GM23338 (cell line): Measurements from ENCODE around the gene CTSW. TPM values are rescaled to one million over a fixed set of nuclear protein-coding genes. Genes with fewer than 3 reads are reported as not detected.
A peak's percentile ranks its signal among the peaks of the same experiment; 100 is the strongest.

Experiments used
- ATAC-seq: fragments of 200-7000 bp; cut with Tn5 transposase; 3 replicates; pipeline ENCODE4 v1.9.1; 2020
- DNase-seq: peaks from one replicate; pipeline ENCODE4 v3.0.0-alpha.2; 2015; ENCODE audit warnings: low spot score
- H2AFZ ChIP-seq: fragments of 200-600 bp; sonication (generic); 2 replicates; pipeline ENCODE4 v1.8.0; 2016; ENCODE audit warnings: antibody characterized with exemption, mild to moderate bottlenecking, moderate library complexity
- H3F3A ChIP-seq: fragments of 200-600 bp; sonication (generic); replicated peaks from 2 replicates; pipeline ENCODE4 v1.8.0; 2017; ENCODE audit warnings: antibody characterized with exemption, mixed run types, low read depth
- H3K27ac ChIP-seq: fragments of 200-600 bp; sonication (generic); 2 replicates; pipeline ENCODE4 v1.6.1; 2016; ENCODE audit warnings: low read depth
- H3K27me3 ChIP-seq: fragments of 200-600 bp; sonication (generic); 2 replicates; pipeline ENCODE4 v1.8.0; 2016; ENCODE audit warnings: mild to moderate bottlenecking, mixed run types, moderate library complexity; ENCODE audit not compliant: insufficient read depth
- H3K36me3 ChIP-seq: fragments of 200-600 bp; sonication (generic); 2 replicates; pipeline ENCODE4 v1.8.0; 2016; ENCODE audit warnings: mild to moderate bottlenecking; ENCODE audit not compliant: insufficient read depth
- H3K4me1 ChIP-seq: fragments of 200-600 bp; sonication (generic); 2 replicates; pipeline ENCODE4 v1.8.0; 2016; ENCODE audit warnings: mild to moderate bottlenecking, moderate library complexity; ENCODE audit not compliant: insufficient read depth
- H3K4me2 ChIP-seq: fragments of 200-600 bp; sonication (generic); 2 replicates; pipeline ENCODE4 v1.7.1; 2017; ENCODE audit warnings: mixed run types
- H3K4me3 ChIP-seq: fragments of 200-600 bp; sonication (generic); 2 replicates; pipeline ENCODE4 v1.6.1; 2016; ENCODE audit warnings: mixed run types
- H3K79me2 ChIP-seq: fragments of 200-600 bp; sonication (generic); replicated peaks from 2 replicates; pipeline ENCODE4 v1.8.0; 2017; ENCODE audit warnings: mild to moderate bottlenecking; ENCODE audit not compliant: insufficient read depth
- H3K9me2 ChIP-seq: fragments of 200-600 bp; sonication (generic); 2 replicates; pipeline ENCODE4 v1.8.0; 2017; ENCODE audit not compliant: insufficient read depth
- H4K20me1 ChIP-seq: fragments of 200-600 bp; sonication (generic); replicated peaks from 2 replicates; pipeline ENCODE4 v1.8.0; 2017; ENCODE audit warnings: mild to moderate bottlenecking; ENCODE audit not compliant: insufficient read depth
- H3K27ac Mint-ChIP-seq: 2 replicates; pipeline ENCODE4 v1.8.0; 2020; ENCODE audit warnings: inconsistent platforms, mild to moderate bottlenecking, moderate library complexity, mixed read lengths
- H3K27me3 Mint-ChIP-seq: 3 replicates; pipeline ENCODE4 v1.8.0; 2022; ENCODE audit warnings: low read depth, mild to moderate bottlenecking, moderate library complexity, mixed read lengths, inconsistent platforms; ENCODE audit not compliant: insufficient read depth, poor library complexity
- H3K36me3 Mint-ChIP-seq: 3 replicates; pipeline ENCODE4 v1.8.0; 2021; ENCODE audit warnings: low read depth, mild to moderate bottlenecking, inconsistent platforms, moderate library complexity, mixed read lengths
- H3K4me1 Mint-ChIP-seq: 3 replicates; pipeline ENCODE4 v1.8.0; 2020; ENCODE audit warnings: mild to moderate bottlenecking, inconsistent platforms, mixed read lengths
- H3K4me3 Mint-ChIP-seq: 3 replicates; pipeline ENCODE4 v1.8.0; 2021; ENCODE audit warnings: moderate library complexity, mild to moderate bottlenecking, inconsistent platforms, mixed read lengths
- H3K9me3 Mint-ChIP-seq: 3 replicates; pipeline ENCODE4 v1.8.0; 2020; ENCODE audit warnings: moderate library complexity, mild to moderate bottlenecking, inconsistent platforms, mixed read lengths
- CREB1 ChIP-seq: fragments of 250-450 bp; sonication (Bioruptor Pico); IDR thresholded peaks from 2 replicates; pipeline ENCODE4 v1.5.0; 2020; ENCODE audit warnings: low read depth, mild to moderate bottlenecking, moderate library complexity
- JUNB ChIP-seq: IDR thresholded peaks from one replicate; pipeline ENCODE4 v1.6.1; 2016; ENCODE audit warnings: antibody characterized with exemption; ENCODE audit not compliant: unreplicated experiment
- POLR2AphosphoS5 ChIP-seq: IDR thresholded peaks from 2 replicates; pipeline ENCODE4 v1.6.1; 2016; ENCODE audit warnings: antibody characterized with exemption, low read depth
- ZNF331 ChIP-seq: fragments of 250-450 bp; sonication (Bioruptor Pico); IDR thresholded peaks from 2 replicates; pipeline ENCODE4 v1.5.0; 2020; ENCODE audit warnings: low read depth, mild to moderate bottlenecking, moderate library complexity
- polyA plus RNA-seq: library from polyadenylated mRNA; unstranded; fragments of >200 nt; fragmentation: Nextera tagmentation; extraction: Ambion mirVana; gene quantifications from 2 replicates; pipeline ENCODE4 v1.2.1, GENCODE V29; 2016
- total RNA-seq: library from RNA; depleted of rRNA; stranded (reverse); fragments of >200 nt; shearing (Covaris generic); gene quantifications from 2 replicates; pipeline ENCODE4 v1.2.3, GENCODE V29; 2014
- TF ChIP-seq, protein P1 (sequence below): fragments of 250-450 bp; sonication (Bioruptor Pico); IDR thresholded peaks from 2 replicates; pipeline ENCODE4 v1.5.0; 2020; ENCODE audit warnings: mild to moderate bottlenecking, moderate library complexity

Gene CTSW
- total and polyA plus RNA-seq, 2 experiments from 2014 or later, result not detected

GRCh38 chr11:65925397-65925796 is 45.8 kb downstream of the CTSW start (continued):
- TF ChIP-seq, protein P1, sequence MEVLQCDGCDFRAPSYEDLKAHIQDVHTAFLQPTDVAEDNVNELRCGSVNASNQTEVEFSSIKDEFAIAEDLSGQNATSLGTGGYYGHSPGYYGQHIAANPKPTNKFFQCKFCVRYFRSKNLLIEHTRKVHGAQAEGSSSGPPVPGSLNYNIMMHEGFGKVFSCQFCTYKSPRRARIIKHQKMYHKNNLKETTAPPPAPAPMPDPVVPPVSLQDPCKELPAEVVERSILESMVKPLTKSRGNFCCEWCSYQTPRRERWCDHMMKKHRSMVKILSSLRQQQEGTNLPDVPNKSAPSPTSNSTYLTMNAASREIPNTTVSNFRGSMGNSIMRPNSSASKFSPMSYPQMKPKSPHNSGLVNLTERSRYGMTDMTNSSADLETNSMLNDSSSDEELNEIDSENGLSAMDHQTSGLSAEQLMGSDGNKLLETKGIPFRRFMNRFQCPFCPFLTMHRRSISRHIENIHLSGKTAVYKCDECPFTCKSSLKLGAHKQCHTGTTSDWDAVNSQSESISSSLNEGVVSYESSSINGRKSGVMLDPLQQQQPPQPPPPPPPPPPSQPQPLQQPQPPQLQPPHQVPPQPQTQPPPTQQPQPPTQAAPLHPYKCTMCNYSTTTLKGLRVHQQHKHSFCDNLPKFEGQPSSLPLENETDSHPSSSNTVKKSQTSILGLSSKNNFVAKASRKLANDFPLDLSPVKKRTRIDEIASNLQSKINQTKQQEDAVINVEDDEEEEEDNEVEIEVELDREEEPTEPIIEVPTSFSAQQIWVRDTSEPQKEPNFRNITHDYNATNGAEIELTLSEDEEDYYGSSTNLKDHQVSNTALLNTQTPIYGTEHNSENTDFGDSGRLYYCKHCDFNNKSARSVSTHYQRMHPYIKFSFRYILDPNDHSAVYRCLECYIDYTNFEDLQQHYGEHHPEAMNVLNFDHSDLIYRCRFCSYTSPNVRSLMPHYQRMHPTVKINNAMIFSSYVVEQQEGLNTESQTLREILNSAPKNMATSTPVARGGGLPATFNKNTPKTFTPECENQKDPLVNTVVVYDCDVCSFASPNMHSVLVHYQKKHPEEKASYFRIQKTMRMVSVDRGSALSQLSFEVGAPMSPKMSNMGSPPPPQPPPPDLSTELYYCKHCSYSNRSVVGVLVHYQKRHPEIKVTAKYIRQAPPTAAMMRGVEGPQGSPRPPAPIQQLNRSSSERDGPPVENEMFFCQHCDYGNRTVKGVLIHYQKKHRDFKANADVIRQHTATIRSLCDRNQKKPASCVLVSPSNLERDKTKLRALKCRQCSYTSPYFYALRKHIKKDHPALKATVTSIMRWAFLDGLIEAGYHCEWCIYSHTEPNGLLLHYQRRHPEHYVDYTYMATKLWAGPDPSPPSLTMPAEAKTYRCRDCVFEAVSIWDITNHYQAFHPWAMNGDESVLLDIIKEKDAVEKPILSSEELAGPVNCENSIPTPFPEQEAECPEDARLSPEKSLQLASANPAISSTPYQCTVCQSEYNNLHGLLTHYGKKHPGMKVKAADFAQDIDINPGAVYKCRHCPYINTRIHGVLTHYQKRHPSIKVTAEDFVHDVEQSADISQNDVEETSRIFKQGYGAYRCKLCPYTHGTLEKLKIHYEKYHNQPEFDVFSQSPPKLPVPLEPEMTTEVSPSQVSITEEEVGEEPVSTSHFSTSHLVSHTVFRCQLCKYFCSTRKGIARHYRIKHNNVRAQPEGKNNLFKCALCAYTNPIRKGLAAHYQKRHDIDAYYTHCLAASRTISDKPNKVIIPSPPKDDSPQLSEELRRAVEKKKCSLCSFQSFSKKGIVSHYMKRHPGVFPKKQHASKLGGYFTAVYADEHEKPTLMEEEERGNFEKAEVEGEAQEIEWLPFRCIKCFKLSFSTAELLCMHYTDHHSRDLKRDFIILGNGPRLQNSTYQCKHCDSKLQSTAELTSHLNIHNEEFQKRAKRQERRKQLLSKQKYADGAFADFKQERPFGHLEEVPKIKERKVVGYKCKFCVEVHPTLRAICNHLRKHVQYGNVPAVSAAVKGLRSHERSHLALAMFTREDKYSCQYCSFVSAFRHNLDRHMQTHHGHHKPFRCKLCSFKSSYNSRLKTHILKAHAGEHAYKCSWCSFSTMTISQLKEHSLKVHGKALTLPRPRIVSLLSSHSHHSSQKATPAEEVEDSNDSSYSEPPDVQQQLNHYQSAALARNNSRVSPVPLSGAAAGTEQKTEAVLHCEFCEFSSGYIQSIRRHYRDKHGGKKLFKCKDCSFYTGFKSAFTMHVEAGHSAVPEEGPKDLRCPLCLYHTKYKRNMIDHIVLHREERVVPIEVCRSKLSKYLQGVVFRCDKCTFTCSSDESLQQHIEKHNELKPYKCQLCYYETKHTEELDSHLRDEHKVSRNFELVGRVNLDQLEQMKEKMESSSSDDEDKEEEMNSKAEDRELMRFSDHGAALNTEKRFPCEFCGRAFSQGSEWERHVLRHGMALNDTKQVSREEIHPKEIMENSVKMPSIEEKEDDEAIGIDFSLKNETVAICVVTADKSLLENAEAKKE (CRISPR knock-in tag), result no peak

GRCh38 chr11:65927904-65928397 is 48.3 kb downstream of the CTSW start:
- Histone ChIP-seq H3K4me3 (no peak overlapping the region), H3K4me1 (peaks cover 7% of the 10 kb centered on the region), H3F3A (0 out of 2 replicates have a peak, but pooled peaks cover 5% of the 10 kb centered on the region), H3K9me2 (no peaks in the 10 kb centered on the region), H3K27me3 (no peaks in the 10 kb centered on the region), H3K36me3 (no peaks in the 10 kb centered on the region), H2AFZ (0 out of 2 replicates have a peak overlapping the region, but pooled peaks have one; percentile 52), H3K4me2 (no peak overlapping the region), H3K79me2 (no peaks in the 10 kb centered on the region), H3K27ac (peak overlapping the region; percentile 63; the same call in 1 of the 2 replicates), H4K20me1 (no peaks in the 10 kb centered on the region)
- DNase-seq (no peak), ATAC-seq (peak; percentile 61)
- H3K27ac Mint-ChIP-seq, result peak overlapping the region; percentile 78
- peaks cover 23% of the 10 kb centered on the region for H3K4me1 Mint-ChIP-seq
- H3K9me3 Mint-ChIP-seq, result no peaks in the 10 kb centered on the region
- no peak overlapping the region for H3K4me3 Mint-ChIP-seq
- peaks cover 3% of the 10 kb centered on the region; the same call in 2 of the 3 replicates for H3K36me3 Mint-ChIP-seq
- peaks cover 6% of the 10 kb centered on the region for H3K27me3 Mint-ChIP-seq
- no peak for TF ChIP-seq CREB1
- no peak for TF ChIP-seq POLR2AphosphoS5
- no peak for TF ChIP-seq JUNB
- no peak for TF ChIP-seq ZNF331 (CRISPR knock-in tag)
- TF ChIP-seq, protein P1 (CRISPR knock-in tag), result no peak
